Measurements from ENCODE around the gene BOLA3.
"Not testable (repeated sequence)": the region's sequence is repeated elsewhere in the genome, so short reads cannot be mapped to it uniquely, and the experiment has no call there.

Gene BOLA3

GRCh38 chr2:74148457-74149246, 940 bp upstream of the BOLA3 start:
- no peak for DNase-seq

GRCh38 chr2:74146929-74147726, 584 bp downstream of the BOLA3 start:
- DNase-seq, result no peak

- DNase-seq, result no peak
Observed at GRCh38 chr2:74142340-74142739, 5.4 kb downstream of the BOLA3 start.

- no peak for DNase-seq
Observed at GRCh38 chr2:74138600-74139323, 8.9 kb downstream of the BOLA3 start.

GRCh38 chr2:74137651-74138599, 9.8 kb downstream of the BOLA3 start:
- DNase-seq, result no peak

- no peak for DNase-seq
Observed at GRCh38 chr2:74131901-74132300, 15.8 kb downstream of the BOLA3 start.

GRCh38 chr2:74130211-74130995, 17.3 kb downstream of the BOLA3 start:
- no peak for DNase-seq

GRCh38 chr2:74128206-74128605, 19.5 kb downstream of the BOLA3 start:
- no peak for DNase-seq

- not testable (repeated sequence) for DNase-seq
Observed at GRCh38 chr2:74123955-74124354, 23.8 kb downstream of the BOLA3 start.

GRCh38 chr2:74121846-74122245, 25.9 kb downstream of the BOLA3 start:
- not testable (repeated sequence) for DNase-seq

- DNase-seq, result peak; percentile 69 to 98 (median 96)
Observed at GRCh38 chr2:74119912-74120825, 27.5 kb downstream of the BOLA3 start.

- DNase-seq, result no peak
Observed at GRCh38 chr2:74119339-74119738, 28.4 kb downstream of the BOLA3 start.

- DNase-seq, result no peak
Observed at GRCh38 chr2:74111380-74111779, 36.3 kb downstream of the BOLA3 start.

GRCh38 chr2:74110537-74110936, 37.2 kb downstream of the BOLA3 start:
- DNase-seq, result no peak

GRCh38 chr2:74109551-74109950, 38.2 kb downstream of the BOLA3 start:
- DNase-seq, result no peak

- no peak for DNase-seq
Observed at GRCh38 chr2:74107071-74107470, 40.6 kb downstream of the BOLA3 start.

GRCh38 chr2:74105413-74105812, 42.3 kb downstream of the BOLA3 start:
- no peak for DNase-seq

- no peak for DNase-seq
Observed at GRCh38 chr2:74104839-74105238, 42.9 kb downstream of the BOLA3 start.

GRCh38 chr2:74103763-74104162, 43.9 kb downstream of the BOLA3 start:
- DNase-seq, result no peak

GRCh38 chr2:74102516-74102915, 45.2 kb downstream of the BOLA3 start:
- no peak for DNase-seq
